ENCODE results near the gene ADAMTSL5. TPM values are rescaled to one million over a fixed set of nuclear protein-coding genes. Genes with fewer than 3 reads are reported as not detected.

Gene ADAMTSL5
- total RNA-seq, 2 experiments from 2014 or later: 1.1 to 1.5 TPM

- DNase-seq: no peak
- no peak overlapping the region for H3K4me3 Mint-ChIP-seq
- peak overlapping the region; percentile 21 for H3K27ac Mint-ChIP-seq
- no peaks in the 10 kb centered on the region for H3K9me3 Mint-ChIP-seq
- peaks cover 14% of the 10 kb centered on the region for H3K27me3 Mint-ChIP-seq
- peaks cover 11% of the 10 kb centered on the region for H3K4me1 Mint-ChIP-seq
- peaks cover 7% of the 10 kb centered on the region for H3K36me3 Mint-ChIP-seq
These were observed 39.6 kb downstream of the ADAMTSL5 start for GRCh38 chr19:1473085-1473851.

GRCh38 chr19:1472231-1473084, 40.4 kb downstream of the ADAMTSL5 start:
- no peak for DNase-seq
- Mint-ChIP-seq H3K36me3 (peaks cover 6% of the 10 kb centered on the region), H3K27ac (no peak overlapping the region), H3K4me1 (peaks cover 9% of the 10 kb centered on the region), H3K4me3 (no peak overlapping the region), H3K9me3 (no peaks in the 10 kb centered on the region), H3K27me3 (peaks cover 14% of the 10 kb centered on the region)

- peaks cover 17% of the 10 kb centered on the region for H3K27me3 Mint-ChIP-seq
- H3K4me3 Mint-ChIP-seq: no peak overlapping the region
- H3K36me3 Mint-ChIP-seq: peaks cover 3% of the 10 kb centered on the region
- H3K4me1 Mint-ChIP-seq: peaks cover 5% of the 10 kb centered on the region
- H3K27ac Mint-ChIP-seq: no peak overlapping the region
- DNase-seq: no peak
- no peaks in the 10 kb centered on the region for H3K9me3 Mint-ChIP-seq
These were observed 41.2 kb downstream of the ADAMTSL5 start for GRCh38 chr19:1471515-1472160.

- no peaks in the 10 kb centered on the region for H3K9me3 Mint-ChIP-seq
- no peaks in the 10 kb centered on the region for H3K36me3 Mint-ChIP-seq
- H3K27me3 Mint-ChIP-seq: peaks cover 18% of the 10 kb centered on the region
- no peak overlapping the region for H3K4me3 Mint-ChIP-seq
- H3K27ac Mint-ChIP-seq: no peak overlapping the region
- peaks cover 2% of the 10 kb centered on the region for H3K4me1 Mint-ChIP-seq
- DNase-seq: no peak
These were observed 41.8 kb downstream of the ADAMTSL5 start for GRCh38 chr19:1471010-1471514.

- DNase-seq: peak; percentile 71
- Mint-ChIP-seq H3K4me3 (peak overlapping the region; percentile 50), H3K9me3 (no peaks in the 10 kb centered on the region), H3K4me1 (peaks cover 2% of the 10 kb centered on the region), H3K27ac (no peak overlapping the region), H3K27me3 (peaks cover 18% of the 10 kb centered on the region), H3K36me3 (no peaks in the 10 kb centered on the region)
These were observed 42.4 kb downstream of the ADAMTSL5 start for GRCh38 chr19:1470305-1471009.

- Mint-ChIP-seq H3K4me1 (peaks cover 2% of the 10 kb centered on the region), H3K27me3 (peaks cover 18% of the 10 kb centered on the region), H3K4me3 (peak overlapping the region; percentile 50), H3K27ac (no peak overlapping the region), H3K36me3 (no peaks in the 10 kb centered on the region), H3K9me3 (no peaks in the 10 kb centered on the region)
- DNase-seq: no peak
These were observed 42.8 kb downstream of the ADAMTSL5 start for GRCh38 chr19:1470055-1470304.

- Mint-ChIP-seq H3K36me3 (no peaks in the 10 kb centered on the region), H3K9me3 (no peaks in the 10 kb centered on the region), H3K4me1 (peaks cover 2% of the 10 kb centered on the region), H3K4me3 (no peak overlapping the region), H3K27ac (no peak overlapping the region), H3K27me3 (peaks cover 24% of the 10 kb centered on the region)
- peak; percentile 48 for DNase-seq
These were observed 43.4 kb downstream of the ADAMTSL5 start for GRCh38 chr19:1469255-1470054.

GRCh38 chr19:1468821-1469254, 44.0 kb downstream of the ADAMTSL5 start:
- Mint-ChIP-seq H3K36me3 (no peaks in the 10 kb centered on the region), H3K4me1 (peaks cover 2% of the 10 kb centered on the region), H3K27me3 (peaks cover 24% of the 10 kb centered on the region), H3K4me3 (peak overlapping the region; percentile 22), H3K9me3 (no peaks in the 10 kb centered on the region), H3K27ac (no peak overlapping the region)
- peak; percentile 51 for DNase-seq

- Mint-ChIP-seq H3K9me3 (no peaks in the 10 kb centered on the region), H3K4me3 (no peak overlapping the region), H3K27me3 (peaks cover 24% of the 10 kb centered on the region)
These were observed 44.5 kb downstream of the ADAMTSL5 start for GRCh38 chr19:1468274-1468820.

GRCh38 chr19:1467490-1468273, 45.1 kb downstream of the ADAMTSL5 start:
- no peak for DNase-seq
- H3K4me1 Mint-ChIP-seq: peaks cover 2% of the 10 kb centered on the region
- no peak overlapping the region for H3K4me3 Mint-ChIP-seq

More at GRCh38 chr19:1468274-1468820, 44.5 kb downstream of the ADAMTSL5 start:
- Mint-ChIP-seq H3K36me3 (no peaks in the 10 kb centered on the region), H3K4me1 (peaks cover 2% of the 10 kb centered on the region), H3K27ac (no peak overlapping the region)
- DNase-seq: no peak

GRCh38 chr19:1467215-1467489, 45.7 kb downstream of the ADAMTSL5 start:
- no peak for DNase-seq
- H3K36me3 Mint-ChIP-seq: no peaks in the 10 kb centered on the region
- peaks cover 24% of the 10 kb centered on the region for H3K27me3 Mint-ChIP-seq
- H3K9me3 Mint-ChIP-seq: no peaks in the 10 kb centered on the region
- no peak overlapping the region for H3K27ac Mint-ChIP-seq
- peaks cover 2% of the 10 kb centered on the region for H3K4me1 Mint-ChIP-seq
- H3K4me3 Mint-ChIP-seq: no peak overlapping the region

More at GRCh38 chr19:1467490-1468273, 45.1 kb downstream of the ADAMTSL5 start:
- Mint-ChIP-seq H3K9me3 (no peaks in the 10 kb centered on the region), H3K36me3 (no peaks in the 10 kb centered on the region), H3K27ac (no peak overlapping the region), H3K27me3 (peaks cover 24% of the 10 kb centered on the region)

GRCh38 chr19:1466461-1467214, 46.2 kb downstream of the ADAMTSL5 start:
- Mint-ChIP-seq H3K27me3 (peaks cover 19% of the 10 kb centered on the region), H3K4me3 (no peak overlapping the region), H3K9me3 (no peaks in the 10 kb centered on the region), H3K27ac (no peak overlapping the region), H3K4me1 (peaks cover 2% of the 10 kb centered on the region), H3K36me3 (no peaks in the 10 kb centered on the region)
- no peak for DNase-seq

- Mint-ChIP-seq H3K4me1 (peaks cover 2% of the 10 kb centered on the region), H3K9me3 (no peaks in the 10 kb centered on the region), H3K27ac (no peak overlapping the region), H3K36me3 (no peaks in the 10 kb centered on the region), H3K4me3 (no peak overlapping the region), H3K27me3 (peaks cover 16% of the 10 kb centered on the region)
- no peak for DNase-seq
These were observed 46.8 kb downstream of the ADAMTSL5 start for GRCh38 chr19:1466018-1466460.

All from activated naive CD8-positive, alpha-beta T cell treated with anti-CD3 and anti-CD28 coated beads for 36 hours (primary cell).